Breast epithelium (tissue), 3 donors: ENCODE data around the gene TK1.

ENCODE experiments used
- POLR2A ChIP-seq: fragments of 450-650 bp; IDR thresholded peaks from one replicate; pipeline ENCODE4 v1.6.1; 2016; ENCODE audit warnings: antibody characterized with exemption, mild to moderate bottlenecking, moderate library complexity
- POLR2AphosphoS5 ChIP-seq, 3 donors: sonication (generic); formaldehyde crosslinking; IDR thresholded peaks; one replicate each; pipeline ENCODE4 v1.6.1; 2017; ENCODE audit warnings: antibody characterized with exemption in 3 of 3
- TF ChIP-seq, protein P1 (sequence below), 3 donors: fragments of 450-650 bp; IDR thresholded peaks; one replicate each; pipeline ENCODE4 v1.5.1; 2016 to 2017; ENCODE audit warnings: antibody characterized with exemption in 3 of 3, mild to moderate bottlenecking in 3 of 3, moderate library complexity in 3 of 3

- TF ChIP-seq, protein P1, sequence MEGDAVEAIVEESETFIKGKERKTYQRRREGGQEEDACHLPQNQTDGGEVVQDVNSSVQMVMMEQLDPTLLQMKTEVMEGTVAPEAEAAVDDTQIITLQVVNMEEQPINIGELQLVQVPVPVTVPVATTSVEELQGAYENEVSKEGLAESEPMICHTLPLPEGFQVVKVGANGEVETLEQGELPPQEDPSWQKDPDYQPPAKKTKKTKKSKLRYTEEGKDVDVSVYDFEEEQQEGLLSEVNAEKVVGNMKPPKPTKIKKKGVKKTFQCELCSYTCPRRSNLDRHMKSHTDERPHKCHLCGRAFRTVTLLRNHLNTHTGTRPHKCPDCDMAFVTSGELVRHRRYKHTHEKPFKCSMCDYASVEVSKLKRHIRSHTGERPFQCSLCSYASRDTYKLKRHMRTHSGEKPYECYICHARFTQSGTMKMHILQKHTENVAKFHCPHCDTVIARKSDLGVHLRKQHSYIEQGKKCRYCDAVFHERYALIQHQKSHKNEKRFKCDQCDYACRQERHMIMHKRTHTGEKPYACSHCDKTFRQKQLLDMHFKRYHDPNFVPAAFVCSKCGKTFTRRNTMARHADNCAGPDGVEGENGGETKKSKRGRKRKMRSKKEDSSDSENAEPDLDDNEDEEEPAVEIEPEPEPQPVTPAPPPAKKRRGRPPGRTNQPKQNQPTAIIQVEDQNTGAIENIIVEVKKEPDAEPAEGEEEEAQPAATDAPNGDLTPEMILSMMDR (IDR thresholded peaks at IDR 0.05) = no peak
- TF ChIP-seq POLR2A = no peak
- no peak for TF ChIP-seq POLR2AphosphoS5 (IDR thresholded peaks at IDR 0.05)
These were observed 62.1 kb downstream of the TK1 start for GRCh38 chr17:78124836-78125137.
